Tibial nerve (tissue), 4 donors: ENCODE data around the gene TNP1.

Experiments used
- CTCF ChIP-seq, 5 experiments: fragments of 200-600 bp in 3 of 5; fragments of 450-650 bp in 2 of 5; sonication (generic) in 3 of 5; IDR thresholded peaks; one replicate each; pipeline ENCODE4 v1.5.1; 2016 to 2019; ENCODE audit warnings: antibody characterized with exemption in 5 of 5, mild to moderate bottlenecking in 3 of 5, moderate library complexity in 2 of 5
- EP300 ChIP-seq, 2 donors: sonication (generic); formaldehyde crosslinking; IDR thresholded peaks; one replicate each; pipeline ENCODE4 v1.6.1; 2017; ENCODE audit warnings: antibody characterized with exemption in 2 of 2, mild to moderate bottlenecking in 1 of 2
- POLR2A ChIP-seq, 2 donors: fragments of 450-650 bp; IDR thresholded peaks; one replicate each; pipeline ENCODE4 v1.6.1; 2017; ENCODE audit warnings: antibody characterized with exemption in 2 of 2, mild to moderate bottlenecking in 2 of 2, moderate library complexity in 2 of 2

GRCh38 chr2:216881411-216881810 lies 21.5 kb upstream of the TNP1 start:
- TF ChIP-seq CTCF (IDR thresholded peaks at IDR 0.05) (no peak), EP300 (IDR thresholded peaks at IDR 0.05) (no peak), POLR2A (IDR thresholded peaks at IDR 0.05) (no peak)
